NCI-H2029 treated with DMSO at 0.1 percent for 48 hours (cell line): ENCODE measurements around the gene WDR81.
"Not testable (repeated sequence)": the region's sequence is repeated elsewhere in the genome, so short reads cannot be mapped to it uniquely, and the experiment has no call there.

Source experiments
- DNase-seq: peaks from one replicate; lab custom pipeline; 2025; lab: John Stamatoyannopoulos, UW

Gene WDR81

GRCh38 chr17:1754430-1755112, 30.1 kb downstream of the WDR81 start:
- no peak for DNase-seq

GRCh38 chr17:1755252-1755826, 30.8 kb downstream of the WDR81 start:
- DNase-seq: no peak

- no peak for DNase-seq
Measured at GRCh38 chr17:1755827-1756262, 31.3 kb downstream of the WDR81 start.

- DNase-seq: no peak
Measured at GRCh38 chr17:1758807-1759206, 34.3 kb downstream of the WDR81 start.

- no peak for DNase-seq
Measured at GRCh38 chr17:1759529-1759928, 35.0 kb downstream of the WDR81 start.

- no peak for DNase-seq
Measured at GRCh38 chr17:1762233-1762900, 37.9 kb downstream of the WDR81 start.

- DNase-seq: no peak
Measured at GRCh38 chr17:1762901-1763898, 38.7 kb downstream of the WDR81 start.

GRCh38 chr17:1764284-1764683, 39.8 kb downstream of the WDR81 start:
- no peak for DNase-seq

- not testable (repeated sequence) for DNase-seq
Measured at GRCh38 chr17:1764705-1765104, 40.2 kb downstream of the WDR81 start.

- no peak for DNase-seq
Measured at GRCh38 chr17:1765576-1765975, 41.1 kb downstream of the WDR81 start.

GRCh38 chr17:1766382-1767135, 42.1 kb downstream of the WDR81 start:
- DNase-seq: no peak

GRCh38 chr17:1767358-1767757, 42.9 kb downstream of the WDR81 start:
- no peak for DNase-seq

- no peak for DNase-seq
Measured at GRCh38 chr17:1769822-1770477, 45.4 kb downstream of the WDR81 start.

- not testable (repeated sequence) for DNase-seq
Measured at GRCh38 chr17:1773000-1773695, 48.6 kb downstream of the WDR81 start.

- no peak for DNase-seq
Measured at GRCh38 chr17:1773696-1774181, 49.2 kb downstream of the WDR81 start.

- DNase-seq: no peak
Measured at GRCh38 chr17:1774390-1775176, 50.1 kb downstream of the WDR81 start.

GRCh38 chr17:1776328-1776727, 51.8 kb downstream of the WDR81 start:
- DNase-seq: no peak

- no peak for DNase-seq
Measured at GRCh38 chr17:1776857-1777256, 52.4 kb downstream of the WDR81 start.

GRCh38 chr17:1779571-1780131, 55.1 kb downstream of the WDR81 start:
- no peak for DNase-seq
